SK-N-SH treated with all-trans-retinoic acid at 6 μM for 48 hours (cell line): ENCODE results near the gene BABAM1.

ENCODE experiments used
- ATAC-seq: fragments of 200-7000 bp; cut with Tn5 transposase; 3 replicates; pipeline ENCODE4 v1.9.1; 2020; ENCODE audit warnings: mild to moderate bottlenecking, moderate library complexity
- BACH2 ChIP-seq: fragments of 250-450 bp; sonication (Bioruptor Pico); IDR thresholded peaks from 2 replicates; pipeline ENCODE4 v1.9.0; 2021; ENCODE audit warnings: mild to moderate bottlenecking, borderline replicate concordance
- ESRRG ChIP-seq: fragments of 250-450 bp; sonication (Bioruptor Pico); IDR thresholded peaks from 2 replicates; pipeline ENCODE4 v1.6.1; 2021; ENCODE audit warnings: mild to moderate bottlenecking
- GLIS3 ChIP-seq: fragments of 250-450 bp; sonication (Bioruptor Pico); IDR thresholded peaks from 2 replicates; pipeline ENCODE4 v1.5.0; 2020; ENCODE audit warnings: mild to moderate bottlenecking, moderate library complexity
- OSR1 ChIP-seq: fragments of 250-450 bp; sonication (Bioruptor Pico); IDR thresholded peaks from 2 replicates; pipeline ENCODE4 v1.8.0; 2022; ENCODE audit warnings: moderate library complexity, mild to moderate bottlenecking, inconsistent platforms
- PPARA ChIP-seq: fragments of 250-450 bp; sonication (Bioruptor Pico); IDR thresholded peaks from 2 replicates; pipeline ENCODE4 v1.5.0; 2020; ENCODE audit warnings: mild to moderate bottlenecking, borderline replicate concordance
- RARB ChIP-seq: fragments of 250-450 bp; sonication (Bioruptor Pico); IDR thresholded peaks from 2 replicates; pipeline ENCODE4 v1.8.0; 2021; ENCODE audit warnings: mild to moderate bottlenecking, moderate library complexity
- SNAI2 ChIP-seq: fragments of 250-450 bp; sonication (Bioruptor Pico); IDR thresholded peaks from 2 replicates; pipeline ENCODE4 v1.5.0; 2020; ENCODE audit warnings: mild to moderate bottlenecking, moderate library complexity
- TCF4 ChIP-seq: fragments of 250-450 bp; sonication (Bioruptor Pico); IDR thresholded peaks from 2 replicates; pipeline ENCODE4 v1.8.0; 2021; ENCODE audit warnings: mild to moderate bottlenecking, moderate library complexity, borderline replicate concordance
- ZC3H10 ChIP-seq: fragments of 250-450 bp; sonication (Bioruptor Pico); IDR thresholded peaks from 2 replicates; pipeline ENCODE4 v1.5.1; 2021; ENCODE audit warnings: mild to moderate bottlenecking, moderate library complexity
- ZFP3 ChIP-seq: fragments of 250-450 bp; sonication (Bioruptor Pico); IDR thresholded peaks from 2 replicates; pipeline ENCODE4 v1.5.0; 2020; ENCODE audit warnings: mild to moderate bottlenecking, moderate library complexity
- ZFP30 ChIP-seq: fragments of 450-650 bp; formaldehyde crosslinking; IDR thresholded peaks from 2 replicates; pipeline ENCODE4 v1.5.0; 2022; ENCODE audit warnings: mild to moderate bottlenecking, moderate library complexity
- ZNF70 ChIP-seq: fragments of 450-650 bp; formaldehyde crosslinking; IDR thresholded peaks from 2 replicates; pipeline ENCODE4 v1.5.0; 2020; ENCODE audit warnings: mild to moderate bottlenecking, moderate library complexity
- ZNF8 ChIP-seq: fragments of 450-650 bp; formaldehyde crosslinking; IDR thresholded peaks from 2 replicates; pipeline ENCODE4 v1.5.0; 2020; ENCODE audit warnings: mild to moderate bottlenecking, moderate library complexity
- TF ChIP-seq, protein P1 (sequence below): fragments of 250-450 bp; sonication (Bioruptor Pico); IDR thresholded peaks from 2 replicates; pipeline ENCODE4 v1.5.0; 2020; ENCODE audit warnings: mild to moderate bottlenecking, moderate library complexity
- TF ChIP-seq, protein P2 (sequence below): fragments of 250-450 bp; sonication (Bioruptor Pico); IDR thresholded peaks from 2 replicates; pipeline ENCODE4 v1.8.0; 2021; ENCODE audit warnings: low read depth, mild to moderate bottlenecking, moderate library complexity, borderline replicate concordance
- TF ChIP-seq, protein P3 (sequence below): fragments of 250-450 bp; sonication (Bioruptor Pico); IDR thresholded peaks from 2 replicates; pipeline ENCODE4 v1.8.0; 2020; ENCODE audit warnings: mild to moderate bottlenecking, moderate library complexity, borderline replicate concordance
- TF ChIP-seq, protein P4 (sequence below): fragments of 250-450 bp; sonication (Bioruptor Pico); IDR thresholded peaks from 2 replicates; pipeline ENCODE4 v1.5.1; 2020; ENCODE audit warnings: low read depth, mild to moderate bottlenecking, moderate library complexity

The BABAM1 gene

DNA sequence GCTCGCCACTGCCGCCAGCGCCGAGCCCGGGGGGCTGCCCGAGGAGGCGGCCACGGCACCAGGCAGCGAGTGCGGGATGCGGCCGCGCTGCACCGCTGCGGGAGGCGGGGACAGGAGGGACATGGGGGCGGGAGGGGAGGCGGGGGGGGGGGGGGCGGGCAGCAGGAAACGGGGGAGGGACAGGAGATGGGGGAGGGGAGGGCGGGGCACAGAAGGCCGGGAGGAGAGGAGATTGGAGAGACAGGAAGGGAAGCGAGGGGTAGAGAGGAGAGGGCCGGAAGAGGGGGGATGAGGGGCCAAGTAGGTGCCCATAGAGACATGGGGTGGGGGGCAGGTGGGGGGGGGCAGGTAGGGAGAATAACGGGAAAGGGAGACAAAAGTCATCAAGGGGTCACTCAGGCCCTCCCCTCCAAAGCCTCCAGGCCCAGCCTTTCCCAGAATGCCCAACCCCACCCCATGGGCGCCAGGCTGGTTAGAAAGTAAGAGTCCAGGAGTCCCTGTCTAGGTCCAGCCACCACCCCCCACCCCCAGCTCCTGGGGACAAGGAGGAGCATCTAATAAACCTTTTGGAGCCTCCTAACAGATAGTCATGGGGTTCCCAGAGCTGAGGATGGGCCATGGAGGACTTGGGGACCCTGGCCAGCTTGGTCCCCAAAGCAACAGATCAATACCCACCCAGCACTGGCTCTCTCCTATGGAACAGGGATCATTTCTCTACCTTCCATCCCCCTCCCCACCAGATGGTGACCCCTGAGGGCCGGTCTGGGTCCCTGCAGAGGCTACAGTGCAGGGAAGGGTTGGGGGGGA lies 31.1 kb upstream of the BABAM1 start:
- TF ChIP-seq, protein P1, sequence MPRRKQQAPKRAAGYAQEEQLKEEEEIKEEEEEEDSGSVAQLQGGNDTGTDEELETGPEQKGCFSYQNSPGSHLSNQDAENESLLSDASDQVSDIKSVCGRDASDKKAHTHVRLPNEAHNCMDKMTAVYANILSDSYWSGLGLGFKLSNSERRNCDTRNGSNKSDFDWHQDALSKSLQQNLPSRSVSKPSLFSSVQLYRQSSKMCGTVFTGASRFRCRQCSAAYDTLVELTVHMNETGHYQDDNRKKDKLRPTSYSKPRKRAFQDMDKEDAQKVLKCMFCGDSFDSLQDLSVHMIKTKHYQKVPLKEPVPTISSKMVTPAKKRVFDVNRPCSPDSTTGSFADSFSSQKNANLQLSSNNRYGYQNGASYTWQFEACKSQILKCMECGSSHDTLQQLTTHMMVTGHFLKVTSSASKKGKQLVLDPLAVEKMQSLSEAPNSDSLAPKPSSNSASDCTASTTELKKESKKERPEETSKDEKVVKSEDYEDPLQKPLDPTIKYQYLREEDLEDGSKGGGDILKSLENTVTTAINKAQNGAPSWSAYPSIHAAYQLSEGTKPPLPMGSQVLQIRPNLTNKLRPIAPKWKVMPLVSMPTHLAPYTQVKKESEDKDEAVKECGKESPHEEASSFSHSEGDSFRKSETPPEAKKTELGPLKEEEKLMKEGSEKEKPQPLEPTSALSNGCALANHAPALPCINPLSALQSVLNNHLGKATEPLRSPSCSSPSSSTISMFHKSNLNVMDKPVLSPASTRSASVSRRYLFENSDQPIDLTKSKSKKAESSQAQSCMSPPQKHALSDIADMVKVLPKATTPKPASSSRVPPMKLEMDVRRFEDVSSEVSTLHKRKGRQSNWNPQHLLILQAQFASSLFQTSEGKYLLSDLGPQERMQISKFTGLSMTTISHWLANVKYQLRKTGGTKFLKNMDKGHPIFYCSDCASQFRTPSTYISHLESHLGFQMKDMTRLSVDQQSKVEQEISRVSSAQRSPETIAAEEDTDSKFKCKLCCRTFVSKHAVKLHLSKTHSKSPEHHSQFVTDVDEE: no peak
- TF ChIP-seq, protein P2, sequence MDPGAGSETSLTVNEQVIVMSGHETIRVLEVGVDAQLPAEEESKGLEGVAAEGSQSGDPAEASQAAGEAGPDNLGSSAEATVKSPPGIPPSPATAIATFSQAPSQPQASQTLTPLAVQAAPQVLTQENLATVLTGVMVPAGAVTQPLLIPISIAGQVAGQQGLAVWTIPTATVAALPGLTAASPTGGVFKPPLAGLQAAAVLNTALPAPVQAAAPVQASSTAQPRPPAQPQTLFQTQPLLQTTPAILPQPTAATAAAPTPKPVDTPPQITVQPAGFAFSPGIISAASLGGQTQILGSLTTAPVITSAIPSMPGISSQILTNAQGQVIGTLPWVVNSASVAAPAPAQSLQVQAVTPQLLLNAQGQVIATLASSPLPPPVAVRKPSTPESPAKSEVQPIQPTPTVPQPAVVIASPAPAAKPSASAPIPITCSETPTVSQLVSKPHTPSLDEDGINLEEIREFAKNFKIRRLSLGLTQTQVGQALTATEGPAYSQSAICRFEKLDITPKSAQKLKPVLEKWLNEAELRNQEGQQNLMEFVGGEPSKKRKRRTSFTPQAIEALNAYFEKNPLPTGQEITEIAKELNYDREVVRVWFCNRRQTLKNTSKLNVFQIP (CRISPR knock-in tag): no peak
- no peak for TF ChIP-seq ZFP30 (CRISPR knock-in tag)
- TF ChIP-seq, protein P3, sequence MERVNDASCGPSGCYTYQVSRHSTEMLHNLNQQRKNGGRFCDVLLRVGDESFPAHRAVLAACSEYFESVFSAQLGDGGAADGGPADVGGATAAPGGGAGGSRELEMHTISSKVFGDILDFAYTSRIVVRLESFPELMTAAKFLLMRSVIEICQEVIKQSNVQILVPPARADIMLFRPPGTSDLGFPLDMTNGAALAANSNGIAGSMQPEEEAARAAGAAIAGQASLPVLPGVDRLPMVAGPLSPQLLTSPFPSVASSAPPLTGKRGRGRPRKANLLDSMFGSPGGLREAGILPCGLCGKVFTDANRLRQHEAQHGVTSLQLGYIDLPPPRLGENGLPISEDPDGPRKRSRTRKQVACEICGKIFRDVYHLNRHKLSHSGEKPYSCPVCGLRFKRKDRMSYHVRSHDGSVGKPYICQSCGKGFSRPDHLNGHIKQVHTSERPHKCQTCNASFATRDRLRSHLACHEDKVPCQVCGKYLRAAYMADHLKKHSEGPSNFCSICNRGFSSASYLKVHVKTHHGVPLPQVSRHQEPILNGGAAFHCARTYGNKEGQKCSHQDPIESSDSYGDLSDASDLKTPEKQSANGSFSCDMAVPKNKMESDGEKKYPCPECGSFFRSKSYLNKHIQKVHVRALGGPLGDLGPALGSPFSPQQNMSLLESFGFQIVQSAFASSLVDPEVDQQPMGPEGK: no peak
- ATAC-seq: peak; percentile 37

DNA sequence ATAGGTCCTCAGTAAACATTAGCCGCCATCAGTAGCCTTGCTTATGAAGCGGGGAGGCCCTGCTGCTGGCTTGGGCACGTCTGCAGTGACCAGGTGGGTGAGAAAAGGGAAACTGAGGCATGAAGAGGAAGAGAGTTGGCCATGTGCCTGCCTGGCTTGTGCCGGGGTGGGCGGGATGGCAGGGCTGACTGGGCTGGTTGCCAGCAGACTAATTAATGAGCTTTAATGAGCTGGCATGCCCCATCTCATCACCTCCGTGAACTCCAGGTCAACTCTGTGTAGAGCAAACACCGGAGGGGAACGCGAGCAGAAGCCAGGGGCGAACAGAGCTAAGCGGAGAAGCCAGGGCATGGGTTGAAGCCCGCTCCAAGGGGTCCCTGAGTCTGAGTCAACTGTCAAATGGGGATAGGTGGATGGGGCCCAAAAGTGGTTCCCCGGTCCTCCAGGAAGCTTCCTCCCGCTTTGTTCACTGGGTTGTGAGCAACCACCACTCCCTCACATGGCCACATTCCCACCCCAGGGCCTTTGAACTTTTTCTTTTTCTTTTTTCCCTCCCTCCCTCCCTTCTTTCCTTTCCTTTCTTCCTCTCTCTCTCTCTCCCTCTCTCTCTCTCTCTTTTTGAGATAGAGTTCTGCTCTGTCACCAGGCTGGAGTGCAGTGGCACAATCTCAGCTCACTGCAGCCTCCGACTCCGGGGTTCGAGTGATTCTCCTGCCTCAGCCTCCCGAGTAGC lies 30.3 kb upstream of the BABAM1 start:
- no peak for ATAC-seq
- no peak for TF ChIP-seq OSR1
- TF ChIP-seq, protein P1: no peak
- TF ChIP-seq BACH2 (CRISPR knock-in tag): no peak
- no peak for TF ChIP-seq ZFP3 (CRISPR knock-in tag)

DNA sequence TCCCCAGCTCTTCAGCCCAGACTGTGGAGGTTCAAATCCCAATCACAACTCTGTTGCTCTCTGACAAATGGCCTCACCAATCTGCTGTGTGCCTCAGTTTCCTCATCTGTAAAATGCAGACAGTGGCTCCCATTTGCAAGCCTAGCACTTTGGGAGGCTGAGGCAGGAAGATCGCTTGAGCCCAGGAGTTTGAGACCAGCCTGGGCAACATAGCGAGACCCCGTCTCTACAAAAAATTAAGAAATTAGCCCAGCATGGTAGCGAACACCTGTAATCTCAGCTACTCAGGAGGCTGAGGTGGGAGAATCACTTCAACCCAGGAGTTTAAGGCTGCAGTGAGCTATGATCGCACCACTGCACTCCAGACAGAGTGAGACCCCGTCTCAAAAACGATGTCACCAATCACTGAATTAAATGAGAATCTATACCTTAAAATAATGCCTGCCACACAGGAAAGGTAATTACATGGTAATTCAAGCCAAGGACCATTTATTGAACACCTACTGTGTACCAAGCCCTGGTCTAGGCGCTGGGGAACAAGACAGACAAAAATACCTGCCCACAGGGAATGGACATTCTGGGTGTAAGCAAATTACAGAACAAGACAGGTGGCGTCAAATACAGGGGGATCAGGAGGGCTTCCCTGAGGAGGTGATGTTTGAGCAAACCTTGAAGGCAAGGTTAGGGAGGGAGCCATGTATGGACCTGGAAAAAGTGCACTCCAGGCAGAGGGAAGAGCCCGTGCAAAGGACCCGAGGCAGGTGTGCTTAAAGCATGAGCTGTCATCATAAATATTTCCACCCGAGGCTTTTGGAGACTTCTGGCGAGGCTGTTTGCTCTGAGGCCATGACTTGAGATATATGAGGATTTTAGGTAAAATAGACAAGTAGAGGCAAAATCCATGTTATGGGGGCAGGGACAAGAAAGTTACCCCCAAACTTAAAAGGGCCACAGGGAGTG lies 29.2 kb upstream of the BABAM1 start:
- no peak for TF ChIP-seq ZNF8 (CRISPR knock-in tag)
- ATAC-seq: no peak

DNA sequence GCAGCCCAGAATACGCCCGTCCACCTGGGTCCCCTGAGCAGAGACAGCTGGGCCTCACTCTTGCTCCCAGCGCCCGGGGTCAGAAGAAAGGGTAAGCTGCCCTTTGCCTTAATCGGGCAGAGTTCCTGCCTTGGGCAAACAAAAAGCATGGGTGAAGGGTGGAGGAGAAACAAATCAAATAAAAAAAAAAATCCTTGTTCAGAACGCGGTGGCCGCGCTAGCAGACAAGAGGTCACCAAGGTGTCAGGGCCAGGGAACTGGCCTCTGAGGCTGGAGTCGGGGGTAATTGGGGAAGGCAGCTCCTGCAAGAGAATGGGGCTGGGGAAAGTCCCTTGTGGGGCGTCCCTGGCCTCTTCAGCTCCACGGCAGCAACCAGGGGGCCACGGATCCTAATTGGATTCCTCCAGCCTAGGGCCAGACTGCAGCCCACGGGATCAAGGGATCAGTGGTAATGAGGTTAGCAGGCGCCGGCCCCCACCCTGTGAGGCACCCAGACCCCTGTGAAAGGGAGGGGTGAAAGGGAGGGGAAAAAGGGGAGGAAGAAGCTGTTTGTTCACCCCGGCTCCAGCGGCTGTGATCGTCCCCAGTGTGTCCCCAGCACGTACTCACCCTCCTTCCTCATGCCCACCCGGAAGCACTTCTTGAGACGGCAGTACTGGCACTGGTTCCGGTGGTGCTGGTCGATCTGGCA lies 27.0 kb upstream of the BABAM1 start:
- no peak for ATAC-seq
- TF ChIP-seq SNAI2 (CRISPR knock-in tag) (no peak), ZFP3 (CRISPR knock-in tag) (no peak), ZNF8 (CRISPR knock-in tag) (no peak), ZNF70 (CRISPR knock-in tag) (no peak), ZC3H10 (CRISPR knock-in tag) (no peak), PPARA (no peak), TCF4 (CRISPR knock-in tag) (no peak), GLIS3 (CRISPR knock-in tag) (no peak), ESRRG (no peak), RARB (CRISPR knock-in tag) (no peak)
- TF ChIP-seq, protein P4, sequence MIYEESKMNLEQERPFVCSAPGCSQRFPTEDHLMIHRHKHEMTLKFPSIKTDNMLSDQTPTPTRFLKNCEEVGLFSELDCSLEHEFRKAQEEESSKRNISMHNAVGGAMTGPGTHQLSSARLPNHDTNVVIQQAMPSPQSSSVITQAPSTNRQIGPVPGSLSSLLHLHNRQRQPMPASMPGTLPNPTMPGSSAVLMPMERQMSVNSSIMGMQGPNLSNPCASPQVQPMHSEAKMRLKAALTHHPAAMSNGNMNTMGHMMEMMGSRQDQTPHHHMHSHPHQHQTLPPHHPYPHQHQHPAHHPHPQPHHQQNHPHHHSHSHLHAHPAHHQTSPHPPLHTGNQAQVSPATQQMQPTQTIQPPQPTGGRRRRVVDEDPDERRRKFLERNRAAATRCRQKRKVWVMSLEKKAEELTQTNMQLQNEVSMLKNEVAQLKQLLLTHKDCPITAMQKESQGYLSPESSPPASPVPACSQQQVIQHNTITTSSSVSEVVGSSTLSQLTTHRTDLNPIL (CRISPR knock-in tag): no peak
